Endothelial cell of hepatic sinusoid (primary cell): ENCODE results near the gene NTM.

Experiments
- in situ Hi-C: cut with HindIII; loops from 2 replicates; pipeline ENCODE4 v1.10.0; 2017; ENCODE audit warnings: low sequenced_read_pairs

Gene NTM

GRCh38 chr11:131800452-131800851, 430.0 kb downstream of the NTM start:
- in situ Hi-C loops = no loop called here

- in situ Hi-C loops = no loop called here
These were observed 432.2 kb downstream of the NTM start for GRCh38 chr11:131802440-131803115.

GRCh38 chr11:131807876-131808275, 437.5 kb downstream of the NTM start:
- in situ Hi-C loops = loop anchor here (5.0 kb wide), 1 partner anchor 51 kb away; no protein-coding TSS in a partner anchor

GRCh38 chr11:131808470-131808869, 438.1 kb downstream of the NTM start:
- in situ Hi-C loops = loop anchor here (5.0 kb wide), 1 partner anchor 51 kb away; no protein-coding TSS in a partner anchor

GRCh38 chr11:131809203-131809918, 438.9 kb downstream of the NTM start:
- in situ Hi-C loops = loop anchor here (5.0 kb wide), 1 partner anchor 52 kb away; no protein-coding TSS in a partner anchor

GRCh38 chr11:131810541-131810940, 440.1 kb downstream of the NTM start:
- in situ Hi-C loops = no loop called here

- in situ Hi-C loops = no loop called here
These were observed 441.0 kb downstream of the NTM start for GRCh38 chr11:131811383-131811782.

- in situ Hi-C loops = no loop called here
These were observed 443.7 kb downstream of the NTM start for GRCh38 chr11:131814108-131814507.

- in situ Hi-C loops = loop anchor here (5.0 kb wide), 1 partner anchor 42 kb away; no protein-coding TSS in a partner anchor
These were observed 445.2 kb downstream of the NTM start for GRCh38 chr11:131815590-131815989.

- in situ Hi-C loops = loop anchor here (5.0 kb wide), 1 partner anchor 41 kb away; no protein-coding TSS in a partner anchor
These were observed 445.6 kb downstream of the NTM start for GRCh38 chr11:131816051-131816450.

- in situ Hi-C loops = loop anchor here (5.0 kb wide), 1 partner anchor 40 kb away; no protein-coding TSS in a partner anchor
These were observed 447.3 kb downstream of the NTM start for GRCh38 chr11:131817687-131818188.

GRCh38 chr11:131819865-131820264, 449.4 kb downstream of the NTM start:
- in situ Hi-C loops = loop anchor here (5.0 kb wide), 1 partner anchor 37 kb away; no protein-coding TSS in a partner anchor

- in situ Hi-C loops = no loop called here
These were observed 452.1 kb downstream of the NTM start for GRCh38 chr11:131822506-131822905.

GRCh38 chr11:131823772-131824171, 453.4 kb downstream of the NTM start:
- in situ Hi-C loops = no loop called here

- in situ Hi-C loops = no loop called here
These were observed 454.4 kb downstream of the NTM start for GRCh38 chr11:131824771-131825170.

- in situ Hi-C loops = no loop called here
These were observed 457.0 kb downstream of the NTM start for GRCh38 chr11:131827430-131827829.

GRCh38 chr11:131829725-131830124, 459.3 kb downstream of the NTM start:
- in situ Hi-C loops = no loop called here

- in situ Hi-C loops = no loop called here
These were observed 461.7 kb downstream of the NTM start for GRCh38 chr11:131832079-131832478.

- in situ Hi-C loops = no loop called here
These were observed 463.0 kb downstream of the NTM start for GRCh38 chr11:131833366-131833765.

- in situ Hi-C loops = no loop called here
These were observed 467.1 kb downstream of the NTM start for GRCh38 chr11:131837562-131837961.

GRCh38 chr11:131838016-131838415, 467.6 kb downstream of the NTM start:
- in situ Hi-C loops = no loop called here

- in situ Hi-C loops = no loop called here
These were observed 468.9 kb downstream of the NTM start for GRCh38 chr11:131839326-131839725.
